ENCODE results near the gene CATSPERZ.

Gene CATSPERZ

GRCh38 chr11:64253481-64253880, 46.7 kb upstream of the CATSPERZ start:
- DNase-seq (ENCODE audit: low read depth) = no peak
- H3K4me3 ChIP-seq (ENCODE audit: low read length) = no peak overlapping the region
- no peak for TF ChIP-seq CTCF (conservative IDR thresholded peaks at IDR 0.05; ENCODE audit: low read depth, low read length)

GRCh38 chr11:64254326-64254725, 45.8 kb upstream of the CATSPERZ start:
- no peak for TF ChIP-seq CTCF (conservative IDR thresholded peaks at IDR 0.05; ENCODE audit: low read depth, low read length)
- H3K4me3 ChIP-seq (ENCODE audit: low read length) = no peak overlapping the region
- DNase-seq (ENCODE audit: low read depth) = no peak

- H3K4me3 ChIP-seq (ENCODE audit: low read length) = no peak overlapping the region
- DNase-seq (ENCODE audit: low read depth) = no peak
These were observed 44.7 kb upstream of the CATSPERZ start for GRCh38 chr11:64255135-64256128.

GRCh38 chr11:64256300-64256699, 43.9 kb upstream of the CATSPERZ start:
- DNase-seq (ENCODE audit: low read depth) = no peak
- no peak overlapping the region for H3K4me3 ChIP-seq (ENCODE audit: low read length)
- TF ChIP-seq CTCF (conservative IDR thresholded peaks at IDR 0.05; ENCODE audit: low read depth, low read length) = no peak

More at GRCh38 chr11:64255135-64256128, 44.7 kb upstream of the CATSPERZ start:
- no peak for TF ChIP-seq CTCF (conservative IDR thresholded peaks at IDR 0.05; ENCODE audit: low read depth, low read length)

GRCh38 chr11:64258356-64258755, 41.8 kb upstream of the CATSPERZ start:
- no peak for DNase-seq (ENCODE audit: low read depth)
- H3K4me3 ChIP-seq (ENCODE audit: low read length) = no peak overlapping the region
- TF ChIP-seq CTCF (conservative IDR thresholded peaks at IDR 0.05; ENCODE audit: low read depth, low read length) = no peak

GRCh38 chr11:64258946-64259532, 41.1 kb upstream of the CATSPERZ start:
- H3K4me3 ChIP-seq (ENCODE audit: low read length) = no peak overlapping the region
- no peak for TF ChIP-seq CTCF (conservative IDR thresholded peaks at IDR 0.05; ENCODE audit: low read depth, low read length)
- no peak for DNase-seq (ENCODE audit: low read depth)

Data from retinal pigment epithelial cell (primary cell).